Right lobe of liver (tissue), 6 donors: ENCODE measurements around the gene COL6A5. TPM values are rescaled to one million over a fixed set of nuclear protein-coding genes. Genes with fewer than 3 reads are reported as not detected.

Experiments
- ATAC-seq, 4 donors: fragments of 200-7000 bp; cut with Tn5 transposase; one replicate each; pipeline ENCODE4 v1.9.1; 2020; ENCODE audit warnings: mild to moderate bottlenecking in 4 of 4, moderate library complexity in 4 of 4
- DNase-seq, 3 donors: peaks; one replicate each; pipeline ENCODE4 v3.0.0-alpha.2; 2020
- H3K27ac ChIP-seq, 3 donors: fragments of 200-600 bp; one replicate each; pipeline ENCODE4 v1.8.0; 2022
- H3K27me3 ChIP-seq, 2 donors: fragments of 200-600 bp; one replicate each; pipeline ENCODE4 v1.8.0; 2022
- H3K36me3 ChIP-seq, 4 donors: fragments of 200-600 bp; sonication (generic) in 1 of 4; one replicate each; pipeline versions ENCODE4 v1.5.1 to v1.8.0; 2017 to 2022; ENCODE audit warnings: control low read depth in 1 of 4
- H3K4me1 ChIP-seq, 4 donors: fragments of 200-600 bp; sonication (generic) in 1 of 4; one replicate each; pipeline versions ENCODE4 v1.5.1 to v1.8.0; 2017 to 2022; ENCODE audit warnings: control low read depth in 1 of 4
- H3K4me3 ChIP-seq, 3 donors: fragments of 200-600 bp; one replicate each; pipeline ENCODE4 v1.8.0; 2022
- H3K9me3 ChIP-seq, 4 donors: fragments of 200-600 bp; sonication (generic) in 1 of 4; one replicate each; pipeline versions ENCODE4 v1.5.1 to v1.8.0; 2017 to 2022; ENCODE audit warnings: control low read depth in 1 of 4
- CTCF ChIP-seq, 4 donors: fragments of 200-600 bp in 3 of 4; fragments of 450-650 bp in 1 of 4; IDR thresholded peaks; one replicate each; pipeline versions ENCODE4 v1.5.1 to v1.8.0; 2016 to 2022; ENCODE audit warnings: antibody characterized with exemption in 4 of 4, mild to moderate bottlenecking in 2 of 4
- POLR2A ChIP-seq: fragments of 450-650 bp; IDR thresholded peaks from one replicate; pipeline ENCODE4 v1.6.1; 2017; ENCODE audit warnings: antibody characterized with exemption, mild to moderate bottlenecking
- WGBS: methylation state at CpG from one replicate; pipeline ENCODE4 v1.1.6; 2018; ENCODE audit warnings: low coverage, low lambda C conversion rate; ENCODE audit not compliant: insufficient coverage; ENCODE audit errors: missing lambda C conversion rate; 5-methylcytosine and 5-hydroxymethylcytosine counted together
- intact Hi-C, 2 donors: fragments of 100-400 bp; cut with DNase I; formaldehyde crosslinking; loops; one replicate each; pipeline versions ENCODE4 v1.11.2 to v1.14.1; 2022
- total RNA-seq, 6 experiments: library from RNA; depleted of rRNA in 2 of 6; stranded (reverse); fragments of >200 nt in 2 of 6; fragmentation: NEBNext Ultra II Directional in 3 of 6; extraction: Animal tissue kit (Norgen Biotek cat#: 25700) in 3 of 6; gene quantifications; one replicate each; pipeline versions ENCODE4 v1.1.0 to v1.2.4, GENCODE V29; 2016 to 2023
- donor health status: DM: no; HTN: yes; CAD: no.
- donor health status: DM: no; HTN: no; CAD: no.
- donor health status: DM: no; HTN: no; CAD: no.
- donor health status: DM: no; HTN: yes; CAD: no.
- donor health status: DM: no; HTN: yes; CAD: no.

Gene COL6A5
- total RNA-seq, 6 experiments from 2014 or later: not detected

DNA sequence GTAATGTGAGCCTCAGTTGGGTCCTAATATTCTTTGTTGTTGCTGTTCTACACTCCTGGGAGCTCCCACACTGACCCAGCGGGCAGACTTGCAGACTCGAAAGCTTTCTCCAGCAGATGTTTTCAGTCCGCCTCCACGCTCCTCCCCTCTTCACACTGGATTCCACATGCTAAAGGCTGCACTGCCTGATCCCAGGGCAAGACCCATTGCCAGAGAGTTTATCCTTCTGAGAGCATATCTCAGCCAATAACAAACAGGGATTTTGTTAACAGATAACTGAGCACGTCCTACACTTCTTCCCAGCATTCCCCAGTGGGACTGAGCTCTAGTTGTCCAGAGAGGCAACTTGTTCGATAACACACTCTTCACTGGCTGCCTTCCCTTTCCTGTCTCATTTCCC is 163.5 kb downstream of the COL6A5 start:
- no peak overlapping the region for H3K4me3 ChIP-seq
- no peak overlapping the region for H3K27ac ChIP-seq
- peak in 1 of 4 donors; percentile 23 for ATAC-seq
- no peaks in the 10 kb centered on the region for H3K9me3 ChIP-seq
- H3K27me3 ChIP-seq: no peaks in the 10 kb centered on the region
- TF ChIP-seq CTCF (IDR thresholded peaks at IDR 0.05) (no peak), POLR2A (no peak)
- H3K4me1 ChIP-seq: no peaks in the 10 kb centered on the region
- DNase-seq: no peak
- intact Hi-C loops: no loop called here
- 24% methylated on average over 4 of the region's 6 CpGs for WGBS
- H3K36me3 ChIP-seq: no peaks in the 10 kb centered on the region

DNA sequence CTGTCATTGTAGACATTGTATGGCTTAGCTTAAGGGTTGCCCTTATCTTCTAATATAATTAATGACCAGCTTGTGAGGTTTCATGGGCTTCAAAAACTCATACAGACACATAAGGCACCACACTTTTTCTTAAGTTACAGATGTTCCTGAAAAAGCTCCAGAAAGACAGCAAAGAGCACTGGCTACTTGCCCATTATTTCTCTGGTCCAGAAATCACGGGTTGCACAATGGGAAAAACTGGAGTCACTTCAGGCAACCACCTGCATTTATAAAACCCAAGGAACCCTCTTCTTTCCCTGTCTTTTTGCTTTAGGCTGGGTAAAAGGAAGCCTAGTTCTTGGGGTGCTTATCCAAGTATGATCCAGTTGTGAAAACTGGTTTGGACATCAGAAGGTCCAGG is 169.2 kb downstream of the COL6A5 start:
- Histone ChIP-seq H3K36me3 (no peaks in the 10 kb centered on the region), H3K27ac (no peak overlapping the region), H3K4me1 (no peaks in the 10 kb centered on the region), H3K9me3 (no peaks in the 10 kb centered on the region), H3K4me3 (no peak overlapping the region), H3K27me3 (peaks cover 0 to 7% of the 10 kb centered on the region in 2 donors)
- DNase-seq (no peak), ATAC-seq (no peak)
- 25% methylated on average over 1 of the region's 1 CpG for WGBS
- no peak for TF ChIP-seq POLR2A
- TF ChIP-seq CTCF (IDR thresholded peaks at IDR 0.05): no peak
- intact Hi-C loops: no loop called here

DNA sequence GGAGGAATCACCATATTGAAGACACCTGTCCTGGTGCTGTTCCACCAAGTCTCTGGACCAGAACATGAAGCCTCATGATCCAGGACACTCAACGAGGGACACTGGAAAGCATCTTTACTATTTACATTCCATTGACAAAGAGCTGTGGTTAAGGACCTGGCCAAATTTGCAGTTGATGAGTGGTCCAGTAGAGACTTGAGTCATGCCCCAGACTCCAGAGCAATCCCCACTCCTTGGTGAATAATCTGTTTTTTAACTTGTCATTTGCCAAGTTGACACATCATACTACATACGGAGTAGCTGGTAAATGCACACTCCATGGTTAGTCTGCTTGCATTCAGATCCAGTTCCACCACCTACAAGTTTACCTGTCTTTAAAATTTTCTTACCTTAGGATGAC is 170.3 kb downstream of the COL6A5 start:
- no peak overlapping the region for H3K4me3 ChIP-seq
- H3K36me3 ChIP-seq: no peaks in the 10 kb centered on the region
- peaks cover 0 to 7% of the 10 kb centered on the region in 2 donors for H3K27me3 ChIP-seq
- no peaks in the 10 kb centered on the region for H3K9me3 ChIP-seq
- no peak overlapping the region for H3K27ac ChIP-seq
- DNase-seq (no peak), ATAC-seq (no peak)
- WGBS: 69% methylated on average over 2 of the region's 2 CpGs
- TF ChIP-seq CTCF (IDR thresholded peaks at IDR 0.05): no peak
- no peak for TF ChIP-seq POLR2A
- intact Hi-C loops: no loop called here
- H3K4me1 ChIP-seq: no peaks in the 10 kb centered on the region

DNA sequence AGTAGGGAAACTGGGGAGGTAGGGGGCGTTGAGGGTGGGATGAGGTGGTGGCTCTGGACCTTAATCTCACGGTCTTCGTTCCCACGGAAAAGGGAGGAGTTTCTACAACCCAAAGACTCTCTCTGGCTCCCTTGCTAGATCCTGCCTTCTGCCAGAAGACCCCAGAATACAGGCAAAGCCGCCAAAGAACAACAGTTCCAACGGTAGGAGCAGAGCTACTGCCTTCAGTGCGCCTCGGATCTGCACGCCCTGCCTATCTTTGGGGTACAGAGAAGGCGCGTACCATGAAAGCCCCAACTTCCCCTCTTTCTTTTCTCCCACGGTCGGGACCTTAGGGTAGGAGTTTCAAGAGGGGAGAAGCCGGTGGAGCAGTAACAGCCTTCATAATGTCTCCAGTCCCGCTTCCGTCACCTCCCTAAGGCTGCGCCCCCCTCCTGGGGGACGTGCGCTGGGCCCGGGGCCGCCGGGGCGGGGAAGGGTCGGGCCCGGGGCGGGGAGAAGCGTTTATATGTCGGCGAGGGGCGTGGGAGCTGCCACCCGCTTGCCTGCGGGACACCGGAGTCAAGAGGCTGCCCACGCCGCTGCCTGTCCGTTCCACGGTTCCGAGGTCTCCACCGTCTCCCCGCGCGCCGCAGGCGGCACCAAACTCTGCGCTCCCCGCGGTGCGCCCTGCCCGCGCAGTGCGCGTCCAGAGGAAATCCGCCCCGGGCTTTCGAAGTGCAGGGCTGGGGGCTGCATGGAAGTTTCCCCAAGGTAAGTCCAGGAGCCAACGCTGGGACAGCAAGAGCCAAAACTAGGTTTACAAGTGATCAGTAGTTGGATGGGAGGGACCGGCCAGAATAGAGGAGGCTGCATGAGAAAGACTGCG is 171.4 kb downstream of the COL6A5 start, which contains the start of gene COL6A6:
Gene COL6A6 (plus strand): TSS at position 533 of the 868 bp plus-strand sequence. CDS start 43,188 bp downstream, outside the sequence.
- ATAC-seq (peak in 1 of 4 donors; percentile 28), DNase-seq (no peak)
- Histone ChIP-seq H3K4me1 (no peaks in the 10 kb centered on the region), H3K9me3 (no peaks in the 10 kb centered on the region), H3K4me3 (peak within 1 kb of the TSS in 2 of 3 donors; percentile 16 to 19), H3K27me3 (peaks cover 0 to 7% of the 10 kb centered on the region in 2 donors), H3K36me3 (no peaks in the 10 kb centered on the region), H3K27ac (no peak within 1 kb of the TSS)
- no peak for TF ChIP-seq CTCF (IDR thresholded peaks at IDR 0.05)
- no peak for TF ChIP-seq POLR2A
- 2% methylated on average over 28 of the region's 58 CpGs for WGBS
- intact Hi-C loops: no loop called here
